ENCODE results near the gene C17orf58.
A peak's percentile ranks its signal among the peaks of the same experiment; 100 is the strongest.

The C17orf58 gene

DNA sequence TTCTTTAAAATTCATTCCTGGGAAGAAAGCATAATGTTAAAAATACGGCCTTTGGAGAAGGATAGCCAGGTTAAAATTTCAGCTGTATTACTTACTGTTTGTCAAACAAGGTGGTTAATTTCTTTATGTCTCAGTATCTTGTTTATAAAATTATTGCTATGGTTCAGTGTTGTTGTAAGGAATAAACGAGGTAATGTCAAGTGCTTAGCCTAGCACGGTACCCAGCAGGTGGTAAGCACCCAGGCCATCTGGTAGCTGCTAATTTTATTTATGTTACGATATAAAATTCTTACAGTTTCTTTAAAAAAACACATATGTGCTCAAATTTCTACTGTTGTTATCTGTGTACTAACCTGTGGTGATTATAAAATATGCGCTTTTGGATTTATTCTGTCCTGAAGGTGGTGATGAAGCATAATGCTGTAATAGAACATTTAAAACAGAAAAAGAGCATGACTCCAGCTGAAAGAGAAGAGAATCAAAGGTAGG, 48.9 kb downstream of the C17orf58 start:
- H3K4me3 ChIP-seq (ENCODE audit: low read depth, low read length), result no peak overlapping the region
- POLR2A ChIA-PET, result no interaction called here
- TF ChIP-seq, protein P1, sequence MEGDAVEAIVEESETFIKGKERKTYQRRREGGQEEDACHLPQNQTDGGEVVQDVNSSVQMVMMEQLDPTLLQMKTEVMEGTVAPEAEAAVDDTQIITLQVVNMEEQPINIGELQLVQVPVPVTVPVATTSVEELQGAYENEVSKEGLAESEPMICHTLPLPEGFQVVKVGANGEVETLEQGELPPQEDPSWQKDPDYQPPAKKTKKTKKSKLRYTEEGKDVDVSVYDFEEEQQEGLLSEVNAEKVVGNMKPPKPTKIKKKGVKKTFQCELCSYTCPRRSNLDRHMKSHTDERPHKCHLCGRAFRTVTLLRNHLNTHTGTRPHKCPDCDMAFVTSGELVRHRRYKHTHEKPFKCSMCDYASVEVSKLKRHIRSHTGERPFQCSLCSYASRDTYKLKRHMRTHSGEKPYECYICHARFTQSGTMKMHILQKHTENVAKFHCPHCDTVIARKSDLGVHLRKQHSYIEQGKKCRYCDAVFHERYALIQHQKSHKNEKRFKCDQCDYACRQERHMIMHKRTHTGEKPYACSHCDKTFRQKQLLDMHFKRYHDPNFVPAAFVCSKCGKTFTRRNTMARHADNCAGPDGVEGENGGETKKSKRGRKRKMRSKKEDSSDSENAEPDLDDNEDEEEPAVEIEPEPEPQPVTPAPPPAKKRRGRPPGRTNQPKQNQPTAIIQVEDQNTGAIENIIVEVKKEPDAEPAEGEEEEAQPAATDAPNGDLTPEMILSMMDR (IDR thresholded peaks at IDR 0.05; ENCODE audit: insufficient read depth, low read length, missing control alignments), result no peak
- CTCF ChIA-PET, result interaction anchor here (1.0 to 1.9 kb wide), 5 partner anchors 11 to 119 kb away, joined by 3 to 6 read pairs (median 4); no protein-coding TSS in a partner anchor
- no peak for DNase-seq (ENCODE audit: low read depth, low spot score)

DNA sequence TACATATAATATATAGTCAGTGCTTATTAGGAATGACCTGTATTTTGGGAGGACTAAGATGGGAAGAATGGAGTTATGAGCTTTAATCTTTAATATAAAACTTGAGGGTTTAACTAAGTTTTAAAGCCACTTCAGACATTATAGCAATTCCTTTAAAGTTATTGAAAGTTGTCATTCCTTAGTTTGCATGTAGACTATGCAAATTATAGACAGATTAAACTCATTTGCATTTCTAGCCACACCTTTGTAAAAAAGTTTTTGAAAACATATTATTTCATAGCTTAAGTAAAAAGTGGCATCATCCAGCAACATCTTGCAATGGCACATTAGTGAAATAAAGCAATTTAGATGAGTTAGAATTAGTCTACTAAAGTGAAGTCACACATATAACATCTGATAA, 49.8 kb downstream of the C17orf58 start:
- TF ChIP-seq, protein P1 (IDR thresholded peaks at IDR 0.05; ENCODE audit: insufficient read depth, low read length, missing control alignments), result no peak
- no peak overlapping the region for H3K4me3 ChIP-seq (ENCODE audit: low read depth, low read length)
- CTCF ChIA-PET, result interaction anchor here (1.3 to 1.9 kb wide), 4 partner anchors 13 to 118 kb away, joined by 4 to 6 read pairs (median 4); no protein-coding TSS in a partner anchor

DNA sequence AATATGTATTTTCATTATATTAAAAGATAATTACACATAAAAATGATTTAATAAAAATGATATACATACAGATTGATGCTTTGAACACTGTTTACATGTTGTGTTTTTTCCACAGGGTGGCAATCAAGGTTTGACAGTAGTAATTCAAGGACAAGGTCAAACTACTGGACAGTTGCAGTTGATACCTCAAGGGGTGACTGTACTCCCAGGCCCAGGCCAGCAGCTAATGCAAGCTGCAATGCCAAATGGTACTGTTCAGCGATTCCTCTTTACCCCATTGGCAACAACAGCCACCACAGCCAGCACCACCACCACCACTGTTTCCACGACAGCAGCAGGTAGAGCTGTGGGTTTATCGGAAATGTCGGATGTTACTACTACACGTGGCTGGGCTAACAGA, 52.2 kb downstream of the C17orf58 start:
- TF ChIP-seq, protein P1 (IDR thresholded peaks at IDR 0.05; ENCODE audit: insufficient read depth, low read length, missing control alignments), result no peak
- no peak for DNase-seq (ENCODE audit: low read depth, low spot score)
- CTCF ChIA-PET, result interaction anchor here (0.8 to 1.6 kb wide), 4 partner anchors 12 to 25 kb away, joined by 4 to 5 read pairs (median 4); no protein-coding TSS in a partner anchor
- POLR2A ChIA-PET, result no interaction called here
- no peak overlapping the region for H3K4me3 ChIP-seq (ENCODE audit: low read depth, low read length)

More for the DNA sequence above, 49.8 kb downstream of the C17orf58 start:
- DNase-seq (ENCODE audit: low read depth, low spot score), result no peak
- POLR2A ChIA-PET, result no interaction called here

DNA sequence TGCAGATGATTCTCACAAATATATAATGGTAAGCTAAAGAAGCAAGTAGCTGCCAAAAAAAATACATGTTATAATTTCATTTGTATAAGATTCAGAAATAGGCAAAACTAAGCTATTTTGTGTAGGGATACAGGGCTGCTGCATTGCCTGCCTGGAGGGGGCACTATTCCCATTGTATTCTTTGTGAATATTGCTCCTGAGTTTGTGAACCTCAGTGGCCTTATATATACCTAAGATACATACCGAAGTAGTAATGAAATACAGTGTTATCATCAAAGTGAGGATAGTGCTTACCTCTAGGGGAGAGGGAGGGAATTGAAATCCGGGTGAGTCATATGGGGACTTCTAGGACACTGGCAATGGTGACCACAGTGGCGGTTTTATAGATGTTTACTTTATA, 53.5 kb downstream of the C17orf58 start:
- TF ChIP-seq, protein P1 (IDR thresholded peaks at IDR 0.05; ENCODE audit: insufficient read depth, low read length, missing control alignments), result peak; percentile 33
- no peak for DNase-seq (ENCODE audit: low read depth, low spot score)
- ChIA-PET POLR2A (no interaction called here), CTCF (interaction anchor here (0.7 to 1.6 kb wide), 10 partner anchors 9 to 142 kb away, joined by 3 to 5 read pairs (median 4); no protein-coding TSS in a partner anchor)
- H3K4me3 ChIP-seq (ENCODE audit: low read depth, low read length), result no peak overlapping the region
